ENCODE data around the gene FAM240B. TPM values are rescaled to one million over a fixed set of nuclear protein-coding genes. Genes with fewer than 3 reads are reported as not detected.

Gene FAM240B
- total and polyA plus RNA-seq, 9 of the 15 experiments (the other 6 are each of a cell fraction or from before 2014, with no cell fraction given): not detected

GRCh38 chr9:38727497-38728001 is 7.6 kb upstream of the FAM240B start:
- H3K9me1 ChIP-seq (ENCODE audit: control insufficient read depth, insufficient read depth, low read length): no peaks in the 10 kb centered on the region
- WGBS (ENCODE audit: insufficient coverage, low coverage, missing lambda C conversion rate): 2% methylated on average over 10 of the region's 10 CpGs
- H2AFZ ChIP-seq (ENCODE audit: low read depth, low read length): no peak overlapping the region
- DNase-seq (ENCODE audit: extremely low read depth in 1 of 4, low spot score in 3 of 4) (peak in 1 of 4 experiments; percentile 5), FAIRE-seq (no peak), ATAC-seq (no peak)
- TF ChIP-seq KLF13 (tag; IDR thresholded peaks at IDR 0.05; ENCODE audit: borderline replicate concordance, low read depth): no peak
- 0 out of 6 replicates have a peak, but pooled peaks of 1 of the 3 experiments have one; percentile 10 for TF ChIP-seq CTCF (IDR thresholded peaks at IDR 0.05 in 2 of 3, conservative IDR thresholded peaks at IDR 0.05 in 1 of 3; ENCODE audit: insufficient read depth in 2 of 3, low read depth in 1 of 3, low read length in 3 of 3)
- H3K27ac ChIP-seq (ENCODE audit: extremely low read depth, low read depth, low read length): no peak overlapping the region
- intact Hi-C loops (cut with micrococcal nuclease) (loop anchor here (10.0 kb wide), 1 partner anchor 83 kb away; no protein-coding TSS in a partner anchor), in situ Hi-C loops (cut with MboI) (no loop called here)
- no peaks in the 10 kb centered on the region for H3K36me3 ChIP-seq (ENCODE audit: control insufficient read depth, insufficient read depth, low read length)
- ChIA-PET POLR2A (interaction anchor here (1.0 to 1.2 kb wide), 2 partner anchors 11 to 15 kb away, joined by 3 read pairs; no protein-coding TSS in a partner anchor), CTCF (ENCODE audit: low intra/inter-chr PET ratio) (no interaction called here)
- no peaks in the 10 kb centered on the region for H4K20me1 ChIP-seq (replicated peaks; ENCODE audit: control insufficient read depth, insufficient read depth, low read length)
- H3K79me2 ChIP-seq (ENCODE audit: control insufficient read depth, insufficient read depth, low read length): no peaks in the 10 kb centered on the region
- H3K9me3 ChIP-seq (replicated peaks; ENCODE audit: control insufficient read depth, insufficient read depth, low read depth, low read length): no peaks in the 10 kb centered on the region
- H3K4me3 ChIP-seq: no peak overlapping the region
- BruUV-seq (replicated peaks): no TSS peak
- no peaks in the 10 kb centered on the region for H3K4me1 ChIP-seq (replicated peaks in 1 of 2; ENCODE audit: control insufficient read depth in 2 of 2, insufficient read depth in 2 of 2, low read length in 2 of 2)
- no peak overlapping the region for H3K4me2 ChIP-seq (ENCODE audit: insufficient read depth, low read length)
- no peak overlapping the region for H3K9ac ChIP-seq (ENCODE audit: insufficient read depth in 1 of 2, low read depth in 2 of 2, low read length in 2 of 2)
- peaks cover 0 to 5% of the 10 kb centered on the region in 2 experiments; a peak in 1 of 5 replicates for H3K27me3 ChIP-seq (ENCODE audit: control insufficient read depth in 2 of 2, insufficient read depth in 2 of 2, low read length in 2 of 2)

GRCh38 chr9:38724754-38725153 is 4.8 kb upstream of the FAM240B start:
- no peak for DNase-seq (ENCODE audit: extremely low read depth in 1 of 4, low spot score in 3 of 4)
- Histone ChIP-seq H3K4me2 (ENCODE audit: insufficient read depth, low read length) (no peak overlapping the region), H3K27me3 (ENCODE audit: control insufficient read depth in 2 of 2, insufficient read depth in 2 of 2, low read length in 2 of 2) (peaks cover 0 to 5% of the 10 kb centered on the region in 2 experiments; a peak in 1 of 5 replicates), H3K4me1 (replicated peaks in 1 of 2; ENCODE audit: control insufficient read depth in 2 of 2, insufficient read depth in 2 of 2, low read length in 2 of 2) (no peaks in the 10 kb centered on the region), H3K27ac (ENCODE audit: extremely low read depth, low read depth, low read length) (no peak overlapping the region), H3K36me3 (ENCODE audit: control insufficient read depth, insufficient read depth, low read length) (no peaks in the 10 kb centered on the region), H3K79me2 (ENCODE audit: control insufficient read depth, insufficient read depth, low read length) (no peaks in the 10 kb centered on the region), H3K9ac (ENCODE audit: insufficient read depth in 1 of 2, low read depth in 2 of 2, low read length in 2 of 2) (no peak overlapping the region), H3K9me3 (replicated peaks; ENCODE audit: control insufficient read depth, insufficient read depth, low read depth, low read length) (no peaks in the 10 kb centered on the region), H4K20me1 (replicated peaks; ENCODE audit: control insufficient read depth, insufficient read depth, low read length) (no peaks in the 10 kb centered on the region), H3K4me3 (no peak overlapping the region), H2AFZ (ENCODE audit: low read depth, low read length) (no peak overlapping the region), H3K9me1 (ENCODE audit: control insufficient read depth, insufficient read depth, low read length) (no peaks in the 10 kb centered on the region)
- 0% methylated on average over 10 of the region's 10 CpGs for WGBS (ENCODE audit: insufficient coverage, low coverage, missing lambda C conversion rate)
- POLR2A ChIA-PET: no interaction called here
- no TSS peak for BruUV-seq (replicated peaks)
- no peak for FAIRE-seq
- CTCF ChIA-PET (ENCODE audit: low intra/inter-chr PET ratio): no interaction called here
- TF ChIP-seq SPI1 (IDR thresholded peaks at IDR 0.05; ENCODE audit: borderline replicate concordance, low read depth, low read length): peak; percentile 50
- TF ChIP-seq, protein P1, sequence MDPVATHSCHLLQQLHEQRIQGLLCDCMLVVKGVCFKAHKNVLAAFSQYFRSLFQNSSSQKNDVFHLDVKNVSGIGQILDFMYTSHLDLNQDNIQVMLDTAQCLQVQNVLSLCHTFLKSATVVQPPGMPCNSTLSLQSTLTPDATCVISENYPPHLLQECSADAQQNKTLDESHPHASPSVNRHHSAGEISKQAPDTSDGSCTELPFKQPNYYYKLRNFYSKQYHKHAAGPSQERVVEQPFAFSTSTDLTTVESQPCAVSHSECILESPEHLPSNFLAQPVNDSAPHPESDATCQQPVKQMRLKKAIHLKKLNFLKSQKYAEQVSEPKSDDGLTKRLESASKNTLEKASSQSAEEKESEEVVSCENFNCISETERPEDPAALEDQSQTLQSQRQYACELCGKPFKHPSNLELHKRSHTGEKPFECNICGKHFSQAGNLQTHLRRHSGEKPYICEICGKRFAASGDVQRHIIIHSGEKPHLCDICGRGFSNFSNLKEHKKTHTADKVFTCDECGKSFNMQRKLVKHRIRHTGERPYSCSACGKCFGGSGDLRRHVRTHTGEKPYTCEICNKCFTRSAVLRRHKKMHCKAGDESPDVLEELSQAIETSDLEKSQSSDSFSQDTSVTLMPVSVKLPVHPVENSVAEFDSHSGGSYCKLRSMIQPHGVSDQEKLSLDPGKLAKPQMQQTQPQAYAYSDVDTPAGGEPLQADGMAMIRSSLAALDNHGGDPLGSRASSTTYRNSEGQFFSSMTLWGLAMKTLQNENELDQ (CRISPR knock-in tag; IDR thresholded peaks at IDR 0.05; ENCODE audit: borderline replicate concordance): no peak
- in situ Hi-C loops (cut with MboI): no loop called here
- intact Hi-C loops (cut with micrococcal nuclease): loop anchor here (10.0 kb wide), 1 partner anchor 80 kb away; no protein-coding TSS in a partner anchor
- no peak for ATAC-seq

Data from K562 (cell line).